ENCODE results near the gene CALB2. TPM values are rescaled to one million over a fixed set of nuclear protein-coding genes. Genes with fewer than 3 reads are reported as not detected.
"Not testable (repeated sequence)": the region's sequence is repeated elsewhere in the genome, so short reads cannot be mapped to it uniquely, and the experiment has no call there.

CALB2 gene
- total RNA-seq (2014; rRNA removed; shearing (Covaris generic); ENCODE audit: low replicate concordance): 4.1 TPM in 1 of 2 replicates, not detected in the other

DNA sequence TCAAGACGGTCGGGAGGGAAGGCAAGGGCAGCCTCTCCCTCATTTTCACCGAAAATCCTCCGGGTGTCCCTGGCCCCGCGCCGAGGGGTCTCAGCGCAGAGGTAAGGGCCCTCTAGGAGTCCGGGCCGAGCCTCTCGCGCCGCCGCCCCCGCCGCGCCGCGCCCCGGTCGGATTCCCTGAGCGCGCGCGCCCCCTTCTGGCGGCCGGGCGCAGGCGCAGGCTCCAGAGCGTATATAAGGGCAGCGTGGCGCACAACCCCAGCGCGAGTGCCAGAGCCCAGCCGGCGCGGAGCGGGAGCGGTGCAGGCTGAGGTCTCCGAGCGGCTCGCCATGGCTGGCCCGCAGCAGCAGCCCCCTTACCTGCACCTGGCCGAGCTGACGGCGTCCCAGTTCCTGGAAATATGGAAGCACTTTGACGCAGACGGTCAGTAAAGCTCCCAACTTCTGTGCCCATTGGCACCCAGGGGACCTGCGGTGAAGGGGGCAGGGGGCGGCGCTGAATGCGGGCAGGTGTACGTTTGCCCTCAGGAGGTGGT is at the start of gene CALB2:
Gene CALB2, plus strand, starts transcription at position 260 of the 535 bp plus-strand sequence. Its CDS starts 70 bp downstream, at position 330.
- no peaks in the 10 kb centered on the region for H3K9me3 ChIP-seq
- H3K27me3 ChIP-seq: no peaks in the 10 kb centered on the region
- H3K4me3 ChIP-seq: no peak within 1 kb of the TSS
- DNase-seq: peak; percentile 53
- no peaks in the 10 kb centered on the region for H3K36me3 ChIP-seq

DNA sequence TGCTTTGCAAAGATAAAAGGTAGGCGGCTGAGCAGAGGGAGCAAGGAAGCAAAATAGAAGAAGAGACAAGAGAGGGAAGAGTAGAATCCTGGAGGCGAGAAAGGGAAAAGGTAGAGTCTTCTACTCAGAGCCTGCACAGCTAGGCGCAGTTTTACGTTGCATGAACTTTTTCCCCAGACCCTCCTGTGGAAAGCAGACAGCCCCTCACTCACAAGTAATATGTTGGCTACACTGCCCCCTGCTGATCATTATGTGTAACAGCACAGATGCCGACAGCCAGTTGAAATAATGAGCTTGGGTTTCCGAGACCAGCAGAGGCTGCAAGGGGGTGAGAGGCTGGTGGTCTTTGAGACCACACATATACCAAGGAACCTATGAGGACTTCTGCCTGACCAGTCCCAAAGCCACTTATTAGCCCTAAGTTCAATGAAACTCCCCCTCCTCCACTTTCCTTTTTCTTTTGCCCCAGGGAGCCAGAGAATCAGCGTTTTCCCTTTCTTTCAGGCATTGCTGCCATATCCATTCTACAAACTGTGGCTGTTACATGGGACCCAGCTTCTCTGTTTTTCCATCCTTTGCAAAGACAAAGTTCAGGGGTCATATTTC is 46.9 kb upstream of the CALB2 start:
- DNase-seq: no peak
- Histone ChIP-seq H3K36me3 (no peaks in the 10 kb centered on the region), H3K27me3 (no peaks in the 10 kb centered on the region), H3K9me3 (no peaks in the 10 kb centered on the region), H3K4me3 (no peak overlapping the region)

DNA sequence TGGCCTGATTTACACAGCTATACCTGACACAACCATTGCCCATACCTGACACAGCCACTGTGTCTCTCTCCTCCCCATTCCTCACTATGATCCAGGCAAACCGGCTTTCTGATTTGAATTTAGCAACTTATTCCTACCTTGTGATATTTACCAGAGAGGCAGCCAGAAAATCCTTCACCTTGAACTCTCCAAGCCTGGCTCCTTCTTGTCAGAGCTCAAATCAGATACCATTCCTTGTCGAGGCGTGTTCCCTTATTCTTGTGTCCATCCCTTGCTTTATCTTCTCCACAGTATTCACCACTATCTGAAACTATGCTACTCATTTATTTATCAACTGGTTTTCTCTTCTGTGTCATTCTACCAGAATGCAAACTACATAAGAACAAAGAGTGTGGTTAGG is 44.9 kb upstream of the CALB2 start:
- not testable (repeated sequence) for H3K36me3 ChIP-seq, H3K27me3 ChIP-seq, H3K4me3 ChIP-seq, DNase-seq, H3K9me3 ChIP-seq

DNA sequence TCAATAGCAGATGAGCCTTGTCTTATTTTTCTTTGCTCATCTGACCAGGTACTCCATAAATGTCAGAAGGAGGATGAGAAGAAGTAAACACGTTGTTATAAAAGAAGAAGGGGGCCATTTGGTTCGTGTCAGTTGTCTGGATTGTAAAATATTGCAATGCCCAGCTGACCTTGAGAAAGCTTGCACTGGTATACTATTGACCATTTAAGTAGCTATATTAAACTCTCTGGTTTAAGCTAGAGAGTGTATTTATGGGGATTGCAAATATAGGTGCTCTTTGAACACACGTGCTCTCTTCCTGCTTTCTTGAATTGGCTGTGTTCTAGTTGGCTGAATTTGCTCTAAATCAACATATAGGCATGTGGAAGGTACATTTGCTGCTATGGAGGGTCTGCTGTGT is 43.3 kb upstream of the CALB2 start:
- DNase-seq: no peak
- Histone ChIP-seq H3K36me3 (no peaks in the 10 kb centered on the region), H3K4me3 (no peak overlapping the region), H3K9me3 (no peaks in the 10 kb centered on the region), H3K27me3 (no peaks in the 10 kb centered on the region)

GRCh38 chr16:71319999-71320398 is 38.5 kb upstream of the CALB2 start:
- Histone ChIP-seq H3K36me3 (no peaks in the 10 kb centered on the region), H3K9me3 (no peaks in the 10 kb centered on the region), H3K27me3 (no peaks in the 10 kb centered on the region), H3K4me3 (no peak overlapping the region)
- DNase-seq: no peak

DNA sequence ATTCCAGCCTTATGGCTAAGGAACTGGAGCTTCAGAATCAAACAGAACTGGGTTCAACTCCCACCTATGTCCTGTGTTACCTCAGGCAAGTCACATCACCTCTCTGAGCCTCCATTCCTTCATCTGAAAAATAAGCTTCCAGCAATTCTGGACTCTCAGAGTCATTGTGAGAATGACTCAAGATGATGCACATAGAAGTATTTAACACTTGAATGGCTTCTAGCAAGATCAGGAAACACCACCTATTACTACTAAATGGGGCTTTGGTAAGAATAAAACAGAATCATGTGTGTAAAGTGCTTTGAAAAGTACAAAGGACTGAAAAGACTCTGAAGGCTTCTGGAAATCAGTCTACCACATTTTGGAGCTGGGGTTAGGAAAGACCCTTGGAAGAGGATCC is 30.8 kb upstream of the CALB2 start:
- DNase-seq: no peak
- no peaks in the 10 kb centered on the region for H3K36me3 ChIP-seq
- H3K27me3 ChIP-seq: no peaks in the 10 kb centered on the region
- H3K9me3 ChIP-seq: no peaks in the 10 kb centered on the region
- H3K4me3 ChIP-seq: no peak overlapping the region

GRCh38 chr16:71328151-71328550 is 30.4 kb upstream of the CALB2 start:
- Histone ChIP-seq H3K9me3 (no peaks in the 10 kb centered on the region), H3K36me3 (no peaks in the 10 kb centered on the region), H3K4me3 (no peak overlapping the region), H3K27me3 (no peaks in the 10 kb centered on the region)
- DNase-seq: no peak

GRCh38 chr16:71337631-71338030 is 20.9 kb upstream of the CALB2 start:
- Histone ChIP-seq H3K27me3 (no peaks in the 10 kb centered on the region), H3K36me3 (no peaks in the 10 kb centered on the region), H3K4me3 (no peak overlapping the region), H3K9me3 (no peaks in the 10 kb centered on the region)
- DNase-seq: no peak

DNA sequence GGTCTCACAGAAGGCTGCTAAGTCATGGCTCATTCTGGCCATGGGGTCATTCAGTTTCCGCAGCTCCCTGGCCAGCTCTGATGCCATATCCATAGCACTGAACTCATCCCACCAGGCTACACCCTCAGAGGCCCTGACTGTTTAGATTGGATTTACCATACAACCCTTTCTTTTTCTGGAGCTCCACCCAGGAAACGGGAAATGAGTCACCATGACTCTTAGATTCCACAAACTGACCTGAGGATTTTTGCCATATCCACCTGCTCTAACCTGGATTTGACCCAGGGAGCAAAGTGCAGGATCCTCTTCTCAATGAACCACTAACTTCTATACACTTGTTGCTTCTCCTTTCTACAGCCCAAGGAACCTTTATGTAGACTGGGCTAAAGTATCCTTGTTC is 20.3 kb upstream of the CALB2 start:
- no peaks in the 10 kb centered on the region for H3K36me3 ChIP-seq
- no peaks in the 10 kb centered on the region for H3K9me3 ChIP-seq
- H3K4me3 ChIP-seq: no peak overlapping the region
- H3K27me3 ChIP-seq: no peaks in the 10 kb centered on the region
- DNase-seq: peak; percentile 25

- no peak for DNase-seq
- H3K36me3 ChIP-seq: no peaks in the 10 kb centered on the region
- no peaks in the 10 kb centered on the region for H3K27me3 ChIP-seq
- no peak overlapping the region for H3K4me3 ChIP-seq
- H3K9me3 ChIP-seq: no peaks in the 10 kb centered on the region
Measured at GRCh38 chr16:71338632-71339031, 19.9 kb upstream of the CALB2 start.

- Histone ChIP-seq H3K36me3 (no peaks in the 10 kb centered on the region), H3K27me3 (no peaks in the 10 kb centered on the region), H3K9me3 (no peaks in the 10 kb centered on the region), H3K4me3 (no peak overlapping the region)
- no peak for DNase-seq
Measured at GRCh38 chr16:71339236-71340171, 19.0 kb upstream of the CALB2 start.

- Histone ChIP-seq H3K4me3 (no peak overlapping the region), H3K36me3 (no peaks in the 10 kb centered on the region), H3K27me3 (no peaks in the 10 kb centered on the region), H3K9me3 (no peaks in the 10 kb centered on the region)
- DNase-seq: no peak
Measured at GRCh38 chr16:71340406-71340805, 18.1 kb upstream of the CALB2 start.

GRCh38 chr16:71341881-71342280 is 16.6 kb upstream of the CALB2 start:
- DNase-seq: no peak
- Histone ChIP-seq H3K36me3 (no peaks in the 10 kb centered on the region), H3K9me3 (no peaks in the 10 kb centered on the region), H3K4me3 (no peak overlapping the region), H3K27me3 (no peaks in the 10 kb centered on the region)

- H3K36me3 ChIP-seq: no peaks in the 10 kb centered on the region
- H3K27me3 ChIP-seq: no peaks in the 10 kb centered on the region
- DNase-seq: no peak
- no peak overlapping the region for H3K4me3 ChIP-seq
- no peaks in the 10 kb centered on the region for H3K9me3 ChIP-seq
Measured at GRCh38 chr16:71343078-71343477, 15.4 kb upstream of the CALB2 start.

DNA sequence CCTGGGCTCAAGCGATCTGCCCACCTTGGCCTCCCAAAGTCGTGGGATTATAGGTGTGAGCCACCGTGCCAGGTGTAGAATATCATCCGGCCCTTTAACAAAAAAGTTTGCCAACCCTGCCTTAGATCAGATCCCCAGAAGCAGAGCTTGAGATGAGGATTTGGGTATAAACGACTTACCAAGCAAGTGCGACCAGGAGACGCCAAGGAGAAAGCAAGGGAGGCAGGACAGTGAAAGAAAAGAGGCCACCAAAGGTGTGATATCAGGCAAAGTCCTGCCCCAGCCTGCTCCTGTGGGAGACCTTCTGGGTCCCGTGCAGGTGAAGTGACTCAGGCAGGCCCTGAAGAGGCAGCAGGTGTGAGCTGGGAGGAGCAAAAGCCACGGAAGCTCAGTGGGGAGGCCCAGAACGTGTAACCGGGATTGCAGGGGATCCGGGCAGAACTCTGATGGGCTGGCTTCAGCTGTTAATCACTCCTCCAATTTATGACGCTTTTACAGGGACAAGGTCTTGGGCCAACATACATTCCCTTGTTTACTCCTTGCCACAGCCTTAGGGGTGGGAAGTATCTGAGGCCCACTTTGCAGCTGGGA is 14.1 kb upstream of the CALB2 start:
- Histone ChIP-seq H3K4me3 (no peak overlapping the region), H3K27me3 (no peaks in the 10 kb centered on the region), H3K9me3 (no peaks in the 10 kb centered on the region), H3K36me3 (no peaks in the 10 kb centered on the region)
- DNase-seq: no peak

GRCh38 chr16:71345031-71345430 is 13.5 kb upstream of the CALB2 start:
- Histone ChIP-seq H3K9me3 (no peaks in the 10 kb centered on the region), H3K27me3 (no peaks in the 10 kb centered on the region), H3K36me3 (no peaks in the 10 kb centered on the region), H3K4me3 (no peak overlapping the region)
- DNase-seq: no peak

DNA sequence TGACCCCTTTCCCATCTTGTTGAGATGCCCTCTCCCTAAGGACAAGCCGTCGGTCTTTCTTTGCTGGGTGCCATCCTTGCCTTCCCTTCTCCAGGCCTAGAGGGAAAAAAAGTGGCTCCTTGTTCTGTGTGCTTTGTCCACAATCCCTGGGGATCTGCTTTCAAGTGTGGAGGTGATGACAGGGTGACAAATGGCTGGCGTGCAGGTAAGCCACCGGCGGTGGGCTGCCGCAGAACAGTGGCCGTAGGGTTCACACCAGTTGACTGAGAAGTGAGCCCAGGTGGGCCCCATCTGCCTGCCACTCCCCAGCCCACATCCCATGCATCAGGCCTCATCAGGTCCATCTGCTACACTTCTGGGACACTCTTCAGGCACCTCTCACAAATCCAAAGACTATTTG is 11.4 kb upstream of the CALB2 start:
- no peaks in the 10 kb centered on the region for H3K9me3 ChIP-seq
- no peak for DNase-seq

More for the DNA sequence above, 11.4 kb upstream of the CALB2 start:
- Histone ChIP-seq H3K36me3 (no peaks in the 10 kb centered on the region), H3K27me3 (no peaks in the 10 kb centered on the region), H3K4me3 (no peak overlapping the region)

Data from MG63 (cell line).